ENCODE data around the gene DYNLT1.

DNA sequence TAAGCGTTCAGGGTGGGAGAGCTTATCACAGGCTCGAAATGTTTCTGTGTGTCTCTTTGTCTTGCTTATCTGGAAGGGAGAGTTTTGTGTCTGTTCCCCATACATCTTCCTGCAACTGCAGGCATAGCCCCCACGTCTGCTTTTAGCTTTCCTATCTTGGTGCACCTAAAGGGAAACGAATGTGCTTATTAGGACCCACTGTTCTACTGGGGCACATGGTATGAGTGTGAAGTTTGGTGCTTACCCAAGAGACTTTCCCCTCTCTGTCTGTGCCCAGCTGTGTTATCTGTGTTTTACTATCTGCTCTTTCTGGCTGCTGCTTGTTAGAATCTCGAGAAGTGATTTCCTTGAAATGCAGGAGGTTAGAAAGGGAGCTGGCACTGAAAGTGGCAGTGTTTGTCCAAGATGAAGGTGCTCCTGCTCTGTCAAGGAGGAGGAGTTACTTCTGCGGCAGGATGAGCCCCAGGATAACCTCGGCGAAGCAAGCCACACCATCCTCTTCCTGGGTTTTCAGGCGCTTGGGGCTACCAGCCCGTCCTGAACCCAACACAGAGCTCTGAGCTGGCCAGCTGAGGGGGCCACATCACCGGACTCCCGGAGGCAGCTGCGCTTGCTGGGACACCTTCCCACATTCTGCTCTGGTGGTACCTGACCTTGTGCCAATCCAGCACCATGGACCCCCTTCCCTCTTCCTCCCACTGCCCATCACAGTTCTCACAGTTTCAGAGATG lies 23.4 kb downstream of the DYNLT1 start:
- TF ChIP-seq, protein P1, sequence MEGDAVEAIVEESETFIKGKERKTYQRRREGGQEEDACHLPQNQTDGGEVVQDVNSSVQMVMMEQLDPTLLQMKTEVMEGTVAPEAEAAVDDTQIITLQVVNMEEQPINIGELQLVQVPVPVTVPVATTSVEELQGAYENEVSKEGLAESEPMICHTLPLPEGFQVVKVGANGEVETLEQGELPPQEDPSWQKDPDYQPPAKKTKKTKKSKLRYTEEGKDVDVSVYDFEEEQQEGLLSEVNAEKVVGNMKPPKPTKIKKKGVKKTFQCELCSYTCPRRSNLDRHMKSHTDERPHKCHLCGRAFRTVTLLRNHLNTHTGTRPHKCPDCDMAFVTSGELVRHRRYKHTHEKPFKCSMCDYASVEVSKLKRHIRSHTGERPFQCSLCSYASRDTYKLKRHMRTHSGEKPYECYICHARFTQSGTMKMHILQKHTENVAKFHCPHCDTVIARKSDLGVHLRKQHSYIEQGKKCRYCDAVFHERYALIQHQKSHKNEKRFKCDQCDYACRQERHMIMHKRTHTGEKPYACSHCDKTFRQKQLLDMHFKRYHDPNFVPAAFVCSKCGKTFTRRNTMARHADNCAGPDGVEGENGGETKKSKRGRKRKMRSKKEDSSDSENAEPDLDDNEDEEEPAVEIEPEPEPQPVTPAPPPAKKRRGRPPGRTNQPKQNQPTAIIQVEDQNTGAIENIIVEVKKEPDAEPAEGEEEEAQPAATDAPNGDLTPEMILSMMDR (IDR thresholded peaks at IDR 0.05): no peak
- TF ChIP-seq POLR2A (IDR thresholded peaks at IDR 0.05): no peak

Measured in Peyer's patch (tissue), 4 donors.